MM.1S (cell line): ENCODE measurements around the gene MDH1.

Source experiments
- DNase-seq: peaks from one replicate; pipeline ENCODE4 v3.0.0-alpha.2; 2015
- H2AFZ ChIP-seq: fragments of 300-600 bp; sonication (generic); 2 replicates; pipeline ENCODE4 v1.6.0; 2016; ENCODE audit warnings: antibody characterized with exemption, low read length
- H3F3A ChIP-seq: fragments of 300-600 bp; sonication (generic); 2 replicates; pipeline ENCODE4 v1.6.1; 2016; ENCODE audit warnings: mild to moderate bottlenecking, antibody characterized with exemption, low read length, moderate library complexity, mixed read lengths; ENCODE audit not compliant: insufficient read depth
- H3K27ac ChIP-seq: fragments of 300-600 bp; sonication (generic); 2 replicates; pipeline ENCODE4 v1.5.1; 2016; ENCODE audit warnings: mild to moderate bottlenecking, low read length
- H3K27me3 ChIP-seq: fragments of 300-600 bp; sonication (generic); replicated peaks from 2 replicates; pipeline ENCODE4 v1.6.0; 2016; ENCODE audit warnings: low read length; ENCODE audit not compliant: insufficient read depth
- H3K36me3 ChIP-seq: fragments of 300-600 bp; sonication (generic); replicated peaks from 2 replicates; pipeline ENCODE4 v1.6.1; 2016; ENCODE audit warnings: mild to moderate bottlenecking, low read length, mixed read lengths; ENCODE audit not compliant: insufficient read depth
- H3K4me1 ChIP-seq: fragments of 300-600 bp; sonication (generic); 2 replicates; pipeline ENCODE4 v1.6.1; 2016; ENCODE audit warnings: low read length, mixed read lengths
- H3K4me2 ChIP-seq: fragments of 300-600 bp; sonication (generic); 2 replicates; pipeline ENCODE4 v1.6.0; 2016; ENCODE audit warnings: low read depth, low read length
- H3K4me3 ChIP-seq: fragments of 300-600 bp; sonication (generic); 2 replicates; pipeline ENCODE4 v1.5.1; 2016; ENCODE audit warnings: low read length, mixed read lengths
- H3K79me2 ChIP-seq: fragments of 300-600 bp; sonication (generic); 2 replicates; pipeline ENCODE4 v1.6.1; 2016; ENCODE audit warnings: mixed run types, low read length, mixed read lengths
- H3K9ac ChIP-seq: fragments of 300-600 bp; sonication (generic); 2 replicates; pipeline ENCODE4 v1.6.1; 2016; ENCODE audit warnings: low read length, mixed read lengths
- H3K9me2 ChIP-seq: fragments of 300-600 bp; sonication (generic); replicated peaks from 2 replicates; pipeline ENCODE4 v1.6.1; 2016; ENCODE audit warnings: mild to moderate bottlenecking, low read length, mixed read lengths; ENCODE audit not compliant: insufficient read depth
- H3K9me3 ChIP-seq: fragments of 300-600 bp; sonication (generic); replicated peaks from 2 replicates; pipeline ENCODE4 v1.6.1; 2016; ENCODE audit warnings: mild to moderate bottlenecking, low read length, mixed read lengths; ENCODE audit not compliant: insufficient read depth
- H4K20me1 ChIP-seq: fragments of 300-600 bp; sonication (generic); 2 replicates; pipeline ENCODE4 v1.6.1; 2016; ENCODE audit warnings: mild to moderate bottlenecking, low read length, moderate library complexity, mixed read lengths; ENCODE audit not compliant: insufficient read depth
- EZH2 ChIP-seq: fragments of 300-600 bp; sonication (generic); optimal IDR thresholded peaks from 2 replicates; pipeline ENCODE3; 2017; ENCODE audit warnings: low read depth, mild to moderate bottlenecking, antibody characterized with exemption, low read length, mixed read lengths
- EZH2phosphoT487 ChIP-seq: fragments of 300-600 bp; sonication (generic); IDR thresholded peaks from 2 replicates; pipeline ENCODE4 v1.6.1; 2018; ENCODE audit warnings: antibody characterized with exemption, low read length
- TF ChIP-seq, protein P1 (sequence below): fragments of 300-600 bp; sonication (generic); IDR thresholded peaks from 2 replicates; pipeline ENCODE4 v1.5.1; 2016; ENCODE audit warnings: antibody characterized with exemption, low read length, mixed read lengths

Gene MDH1

DNA sequence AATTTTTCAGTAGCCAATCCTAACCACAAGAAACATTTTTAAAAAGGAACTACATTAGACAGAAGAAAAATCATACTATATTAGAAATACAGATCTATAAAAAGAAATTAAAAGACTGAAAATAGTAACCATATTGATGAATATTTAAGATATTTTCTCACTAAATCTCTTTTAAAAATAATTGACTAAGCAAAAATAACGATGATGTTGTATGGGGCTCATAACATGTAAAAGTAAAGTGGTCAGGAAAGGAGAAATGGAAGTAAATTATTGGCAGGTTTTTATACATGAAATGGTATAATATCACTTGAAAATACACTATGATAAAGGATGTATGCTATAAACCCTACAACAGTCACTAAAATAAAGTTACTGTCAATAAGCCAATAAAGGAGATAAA lies 5.9 kb upstream of the MDH1 start:
- Histone ChIP-seq H3K79me2 (peaks cover 40% of the 10 kb centered on the region), H3F3A (no peaks in the 10 kb centered on the region), H3K4me3 (no peak overlapping the region), H2AFZ (no peak overlapping the region), H3K27ac (no peak overlapping the region), H3K36me3 (no peaks in the 10 kb centered on the region), H3K9me3 (no peaks in the 10 kb centered on the region), H4K20me1 (no peaks in the 10 kb centered on the region), H3K27me3 (no peaks in the 10 kb centered on the region), H3K9me2 (no peaks in the 10 kb centered on the region), H3K4me1 (peaks cover 9% of the 10 kb centered on the region; the same call in 1 of the 2 replicates), H3K9ac (no peak overlapping the region), H3K4me2 (no peak overlapping the region)
- TF ChIP-seq EZH2phosphoT487: no peak
- DNase-seq: no peak

DNA sequence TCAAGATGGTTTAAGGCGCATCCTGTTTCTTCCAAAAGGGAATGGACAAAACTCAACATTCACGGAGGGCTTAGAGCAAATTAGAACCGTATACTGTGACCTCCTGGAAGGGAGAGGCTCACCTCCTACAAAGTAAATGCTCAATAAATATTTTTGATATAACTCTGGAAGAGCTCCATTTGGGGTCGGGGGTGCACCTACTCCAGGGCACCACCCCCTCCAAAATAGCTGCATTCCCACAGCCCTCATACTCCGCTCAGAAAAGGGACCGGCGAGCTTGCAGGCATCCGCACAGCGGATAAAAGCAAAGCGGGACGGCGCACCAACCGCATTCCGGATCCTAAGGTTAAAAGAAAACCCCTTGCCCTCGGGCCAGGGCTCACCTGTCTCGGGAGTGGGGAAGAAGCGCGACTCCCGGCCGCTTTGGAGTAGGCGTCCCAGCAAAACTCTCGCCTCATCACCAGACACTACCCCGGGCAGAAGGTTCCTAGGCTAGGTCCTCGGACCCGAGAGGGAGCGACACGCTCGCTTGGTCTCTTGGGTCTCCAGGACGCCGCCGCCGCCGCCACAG lies 864 bp upstream of the MDH1 start:
- no peaks in the 10 kb centered on the region for H4K20me1 ChIP-seq
- H3F3A ChIP-seq: peaks cover 17% of the 10 kb centered on the region
- H3K4me1 ChIP-seq: peaks cover 32% of the 10 kb centered on the region
- no peaks in the 10 kb centered on the region for H3K36me3 ChIP-seq
- H3K4me2 ChIP-seq: peak overlapping the region; percentile 89
- no peaks in the 10 kb centered on the region for H3K9me3 ChIP-seq
- peak overlapping the region; percentile 90 for H2AFZ ChIP-seq
- peaks cover 59% of the 10 kb centered on the region for H3K79me2 ChIP-seq
- H3K27ac ChIP-seq: peak overlapping the region; percentile 90; the same call in 1 of the 2 replicates
- H3K9me2 ChIP-seq: no peaks in the 10 kb centered on the region
- TF ChIP-seq EZH2phosphoT487 (no peak), EZH2 (no peak)
- TF ChIP-seq, protein P1, sequence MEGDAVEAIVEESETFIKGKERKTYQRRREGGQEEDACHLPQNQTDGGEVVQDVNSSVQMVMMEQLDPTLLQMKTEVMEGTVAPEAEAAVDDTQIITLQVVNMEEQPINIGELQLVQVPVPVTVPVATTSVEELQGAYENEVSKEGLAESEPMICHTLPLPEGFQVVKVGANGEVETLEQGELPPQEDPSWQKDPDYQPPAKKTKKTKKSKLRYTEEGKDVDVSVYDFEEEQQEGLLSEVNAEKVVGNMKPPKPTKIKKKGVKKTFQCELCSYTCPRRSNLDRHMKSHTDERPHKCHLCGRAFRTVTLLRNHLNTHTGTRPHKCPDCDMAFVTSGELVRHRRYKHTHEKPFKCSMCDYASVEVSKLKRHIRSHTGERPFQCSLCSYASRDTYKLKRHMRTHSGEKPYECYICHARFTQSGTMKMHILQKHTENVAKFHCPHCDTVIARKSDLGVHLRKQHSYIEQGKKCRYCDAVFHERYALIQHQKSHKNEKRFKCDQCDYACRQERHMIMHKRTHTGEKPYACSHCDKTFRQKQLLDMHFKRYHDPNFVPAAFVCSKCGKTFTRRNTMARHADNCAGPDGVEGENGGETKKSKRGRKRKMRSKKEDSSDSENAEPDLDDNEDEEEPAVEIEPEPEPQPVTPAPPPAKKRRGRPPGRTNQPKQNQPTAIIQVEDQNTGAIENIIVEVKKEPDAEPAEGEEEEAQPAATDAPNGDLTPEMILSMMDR: no peak
- no peak for DNase-seq
- H3K9ac ChIP-seq: peak overlapping the region; percentile 85
- no peaks in the 10 kb centered on the region for H3K27me3 ChIP-seq
- H3K4me3 ChIP-seq: peak overlapping the region; percentile 93

DNA sequence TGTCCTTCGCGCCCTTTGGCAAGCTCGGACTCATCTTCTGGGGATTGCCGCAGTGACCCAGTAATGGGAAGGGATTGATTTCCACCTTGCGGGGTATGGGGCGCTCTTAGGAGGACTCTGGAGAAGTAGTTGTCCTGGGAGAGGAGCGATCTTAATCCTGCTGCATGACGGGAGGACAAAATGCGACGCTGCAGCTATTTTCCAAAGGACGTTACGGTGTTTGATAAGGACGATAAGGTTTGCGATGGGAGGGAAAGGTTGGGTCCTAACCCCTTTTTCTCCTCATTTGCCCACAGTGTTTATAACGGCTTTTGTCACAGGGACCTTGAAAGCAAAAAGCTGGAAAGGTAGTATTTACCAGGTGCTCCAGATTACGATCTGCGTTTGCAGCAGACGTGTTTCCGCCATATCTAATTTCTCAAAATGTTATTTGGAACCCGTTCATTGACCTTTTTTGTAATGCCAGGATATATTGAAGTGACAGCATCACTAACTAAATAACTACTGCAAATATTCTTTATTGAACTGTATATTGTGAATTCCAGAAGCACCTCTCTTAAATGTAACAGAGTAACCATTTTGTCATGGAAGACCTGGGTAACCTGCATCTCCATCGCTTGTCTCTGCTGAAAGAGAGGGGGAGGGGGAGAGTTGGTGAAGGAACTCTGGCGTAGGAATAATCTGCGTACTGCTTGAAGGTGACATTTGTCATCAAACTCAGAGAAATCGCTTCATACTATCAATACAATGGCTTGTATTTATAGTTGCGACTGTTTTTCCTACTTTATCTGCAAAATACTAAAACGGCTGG lies 590 bp downstream of the MDH1 start:
- Histone ChIP-seq H3K9me2 (no peaks in the 10 kb centered on the region), H3K27me3 (no peaks in the 10 kb centered on the region), H2AFZ (peak overlapping the region; percentile 75), H3K4me1 (peaks cover 32% of the 10 kb centered on the region), H3K79me2 (peaks cover 69% of the 10 kb centered on the region), H4K20me1 (no peaks in the 10 kb centered on the region), H3K4me2 (peak overlapping the region; percentile 89), H3K9ac (peak overlapping the region; percentile 83), H3K27ac (peak overlapping the region; percentile 90; the same call in 1 of the 2 replicates), H3F3A (peaks cover 17% of the 10 kb centered on the region), H3K4me3 (peak overlapping the region; percentile 93), H3K36me3 (0 out of 2 replicates have a peak, but pooled peaks cover 7% of the 10 kb centered on the region), H3K9me3 (no peaks in the 10 kb centered on the region)
- DNase-seq: no peak
- TF ChIP-seq EZH2phosphoT487 (no peak), EZH2 (no peak)
- TF ChIP-seq, protein P1: no peak
